Hindlimb muscle (tissue), 1 donor: ENCODE data around the gene C11orf71. TPM values are rescaled to one million over a fixed set of nuclear protein-coding genes. Genes with fewer than 3 reads are reported as not detected.

Source experiments
- DNase-seq: peaks from one replicate; pipeline ENCODE4 v3.0.0-alpha.2; 2013
- polyA plus RNA-seq: library from polyadenylated mRNA; unstranded; fragments of 120-200 nt; gene quantifications from one replicate; pipeline ENCODE4 v1.2.1, GENCODE V29; 2013; ENCODE audit not compliant: insufficient read length

C11orf71 gene
- polyA plus RNA-seq, 1 donor: 9.5 TPM

GRCh38 chr11:114358716-114359115 lies 41.6 kb downstream of the C11orf71 start:
- no peak for DNase-seq

GRCh38 chr11:114354076-114354475 lies 46.2 kb downstream of the C11orf71 start:
- no peak for DNase-seq

- no peak for DNase-seq
Observed at GRCh38 chr11:114353443-114353842, 46.9 kb downstream of the C11orf71 start.

DNA sequence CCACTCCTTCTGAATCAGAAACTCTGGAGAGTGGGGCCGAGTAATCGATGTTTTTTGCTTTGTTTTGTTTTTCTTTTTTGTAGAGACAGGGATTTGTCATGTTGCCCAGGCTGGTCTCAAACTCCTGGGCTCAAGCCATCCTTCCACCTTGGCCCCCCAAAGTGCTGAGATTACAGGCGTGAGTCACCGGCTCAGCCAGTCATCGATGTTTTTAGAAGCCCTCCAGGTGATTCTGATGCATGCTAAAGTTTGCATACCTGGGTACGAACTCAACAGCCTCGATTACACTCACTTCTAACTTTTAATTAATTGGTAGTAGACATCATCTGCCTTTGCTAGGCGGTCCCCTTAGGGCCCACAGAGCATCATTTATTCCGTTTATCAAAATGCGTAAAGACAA lies 50.3 kb downstream of the C11orf71 start:
- no peak for DNase-seq

Other genes starting within 250 kb of the C11orf71 start
- 78.2 TPM for gene NNMT, start 104.1 kb downstream of the C11orf71 start, polyA plus RNA-seq
- gene RBM7, start 155 bp upstream of the C11orf71 start, polyA plus RNA-seq: 20.9 TPM
- gene REXO2, start 39.0 kb upstream of the C11orf71 start, polyA plus RNA-seq: 45.1 TPM
- not detected for gene NXPE1, start 159.4 kb upstream of the C11orf71 start, polyA plus RNA-seq
- not detected for gene NXPE4, start 195.3 kb upstream of the C11orf71 start, polyA plus RNA-seq